NCI-H128 (cell line): ENCODE measurements around the gene FAM184A.

ENCODE experiments used
- DNase-seq: peaks from one replicate; lab custom pipeline; 2025; ENCODE audit not compliant: unreplicated experiment; lab: John Stamatoyannopoulos, UW

FAM184A gene

GRCh38 chr6:118917546-118918328 lies 160.7 kb downstream of the FAM184A start:
- no peak for DNase-seq

DNA sequence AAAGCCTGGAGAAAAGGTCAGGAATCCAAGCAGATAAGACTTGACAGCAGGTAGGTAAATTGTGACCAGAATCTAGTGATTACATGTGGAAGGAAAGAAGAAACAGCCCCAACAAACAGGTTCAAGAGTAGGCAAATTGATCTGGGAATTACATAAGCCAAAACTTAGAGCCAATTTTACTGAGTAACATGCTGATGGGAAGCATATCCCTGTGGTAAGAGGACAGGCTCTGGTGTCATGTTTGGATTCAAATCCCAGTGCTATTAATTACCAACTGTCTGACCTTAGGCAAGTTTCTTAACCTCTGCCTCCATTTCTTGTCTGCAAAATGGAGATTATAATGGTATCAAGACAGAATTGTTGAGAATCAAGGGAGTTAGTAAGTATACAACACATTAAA lies 163.9 kb downstream of the FAM184A start:
- DNase-seq = no peak

GRCh38 chr6:118913161-118913560 lies 165.3 kb downstream of the FAM184A start:
- DNase-seq = no peak

GRCh38 chr6:118912646-118913045 lies 165.8 kb downstream of the FAM184A start:
- DNase-seq = no peak
